ENCODE data around the gene CALCB. TPM values are rescaled to one million over a fixed set of nuclear protein-coding genes. Genes with fewer than 3 reads are reported as not detected.

CALCB gene
- polyA plus RNA-seq, 3 donors: not detected

DNA sequence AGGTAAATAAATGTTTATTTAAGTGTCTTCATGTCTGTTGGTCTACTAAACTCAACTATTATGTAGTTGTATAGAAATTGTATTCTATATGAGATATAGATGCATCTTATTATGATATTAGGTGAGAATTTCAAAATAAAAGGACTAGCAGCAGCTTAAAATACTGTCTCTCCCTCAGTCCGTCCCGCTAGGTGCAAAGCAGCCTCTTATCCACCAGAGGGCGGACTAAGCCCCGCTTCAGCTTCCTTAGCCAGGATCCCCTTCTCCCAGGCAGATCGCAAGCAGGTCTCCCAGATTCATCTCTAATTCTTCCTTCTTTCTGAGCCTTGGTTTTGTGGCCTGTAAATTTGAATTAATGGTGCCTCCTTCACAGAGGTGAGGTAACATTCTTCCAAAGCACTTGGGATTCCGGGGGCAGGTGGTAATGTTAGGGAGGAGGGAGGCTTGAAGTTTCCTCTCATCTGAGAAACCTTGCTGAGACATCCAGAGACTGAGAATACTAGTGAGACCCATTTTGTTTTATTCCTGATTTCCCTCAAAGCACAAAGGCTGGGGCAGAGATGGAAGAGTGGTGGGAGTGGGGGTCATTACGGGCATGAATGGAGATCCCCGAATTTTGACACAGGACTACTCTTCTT, 27.8 kb downstream of the CALCB start:
- H2AFZ ChIP-seq (ENCODE audit: insufficient read depth, low read depth, low read length, poor library complexity, severe bottlenecking): no peak overlapping the region

DNA sequence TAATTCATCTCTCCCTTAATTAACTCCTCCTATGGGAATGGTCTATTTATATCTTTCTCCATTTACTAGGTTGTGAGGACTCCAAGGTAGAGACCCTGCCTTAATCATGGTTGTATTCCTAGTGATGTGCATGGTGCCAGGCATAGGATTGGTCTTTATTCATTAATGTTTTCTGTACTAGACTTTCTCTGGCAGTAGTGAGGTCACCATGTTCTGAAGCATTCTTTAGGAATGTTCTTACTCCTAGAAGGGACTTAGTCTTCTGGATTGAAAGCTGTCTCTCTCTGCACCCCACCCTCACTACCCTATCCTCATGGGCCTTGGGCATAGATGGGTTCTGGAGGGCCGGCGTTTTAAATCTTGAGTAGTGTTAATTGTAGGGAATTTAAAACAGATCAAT, 30.8 kb downstream of the CALCB start:
- Histone ChIP-seq H3K27me3 (ENCODE audit: control insufficient read depth in 2 of 2, insufficient read depth in 2 of 2, low read length in 2 of 2) (peaks cover 0 to 2% of the 10 kb centered on the region in 2 donors), H2AFZ (ENCODE audit: insufficient read depth, low read depth, low read length, poor library complexity, severe bottlenecking) (no peak overlapping the region), H3K79me2 (ENCODE audit: insufficient read depth, low read length) (no peaks in the 10 kb centered on the region), H3K27ac (ENCODE audit: low read depth in 1 of 2, low read length in 2 of 2) (no peak overlapping the region), H4K20me1 (ENCODE audit: insufficient read depth, low read length) (no peaks in the 10 kb centered on the region), H3K4me1 (ENCODE audit: control insufficient read depth in 1 of 2, insufficient read depth in 2 of 2, low read length in 2 of 2) (no peaks in the 10 kb centered on the region), H3K4me3 (replicated peaks in 1 of 3; ENCODE audit: low read depth in 2 of 3, low read length in 3 of 3) (no peak overlapping the region), H3K4me2 (replicated peaks; ENCODE audit: extremely low read depth, low read length, poor library complexity, severe bottlenecking) (no peak overlapping the region), H3K9ac (ENCODE audit: insufficient read depth, low read length, poor library complexity, severe bottlenecking) (no peak overlapping the region), H3K36me3 (replicated peaks in 1 of 2; ENCODE audit: control insufficient read depth in 1 of 2, insufficient read depth in 2 of 2, low read length in 2 of 2) (no peaks in the 10 kb centered on the region), H3K9me3 (replicated peaks in 1 of 2; ENCODE audit: control insufficient read depth in 1 of 2, insufficient read depth in 1 of 2, low read length in 2 of 2) (no peaks in the 10 kb centered on the region)
- intact Hi-C loops (cut with micrococcal nuclease): no loop called here
- Mint-ChIP-seq H3K36me3 (no peaks in the 10 kb centered on the region), H3K4me3 (no peak overlapping the region), H3K27me3 (ENCODE audit: low read depth in 3 of 3) (peaks cover 2 to 5% (median 3%) of the 10 kb centered on the region in 3 donors), H3K9me3 (peaks cover 0 to 4% (median 3%) of the 10 kb centered on the region in 7 donors), H3K4me1 (peaks cover 7% of the 10 kb centered on the region), H3K27ac (peak overlapping the region in 1 of 7 donors; percentile 33)
- no CpG with 5 or more reads among the region's 2 CpGs for WGBS (ENCODE audit: insufficient coverage)
- no peak for DNase-seq
- TF ChIP-seq, protein P1, sequence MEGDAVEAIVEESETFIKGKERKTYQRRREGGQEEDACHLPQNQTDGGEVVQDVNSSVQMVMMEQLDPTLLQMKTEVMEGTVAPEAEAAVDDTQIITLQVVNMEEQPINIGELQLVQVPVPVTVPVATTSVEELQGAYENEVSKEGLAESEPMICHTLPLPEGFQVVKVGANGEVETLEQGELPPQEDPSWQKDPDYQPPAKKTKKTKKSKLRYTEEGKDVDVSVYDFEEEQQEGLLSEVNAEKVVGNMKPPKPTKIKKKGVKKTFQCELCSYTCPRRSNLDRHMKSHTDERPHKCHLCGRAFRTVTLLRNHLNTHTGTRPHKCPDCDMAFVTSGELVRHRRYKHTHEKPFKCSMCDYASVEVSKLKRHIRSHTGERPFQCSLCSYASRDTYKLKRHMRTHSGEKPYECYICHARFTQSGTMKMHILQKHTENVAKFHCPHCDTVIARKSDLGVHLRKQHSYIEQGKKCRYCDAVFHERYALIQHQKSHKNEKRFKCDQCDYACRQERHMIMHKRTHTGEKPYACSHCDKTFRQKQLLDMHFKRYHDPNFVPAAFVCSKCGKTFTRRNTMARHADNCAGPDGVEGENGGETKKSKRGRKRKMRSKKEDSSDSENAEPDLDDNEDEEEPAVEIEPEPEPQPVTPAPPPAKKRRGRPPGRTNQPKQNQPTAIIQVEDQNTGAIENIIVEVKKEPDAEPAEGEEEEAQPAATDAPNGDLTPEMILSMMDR (IDR thresholded peaks at IDR 0.05): no peak

More for the DNA sequence above, 27.8 kb downstream of the CALCB start:
- TF ChIP-seq, protein P1 (IDR thresholded peaks at IDR 0.05): peak; percentile 95
- Histone ChIP-seq H3K27ac (ENCODE audit: low read depth in 1 of 2, low read length in 2 of 2) (no peak overlapping the region), H4K20me1 (ENCODE audit: insufficient read depth, low read length) (no peaks in the 10 kb centered on the region), H3K9me3 (replicated peaks in 1 of 2; ENCODE audit: control insufficient read depth in 1 of 2, insufficient read depth in 1 of 2, low read length in 2 of 2) (no peaks in the 10 kb centered on the region), H3K4me2 (replicated peaks; ENCODE audit: extremely low read depth, low read length, poor library complexity, severe bottlenecking) (no peak overlapping the region), H3K4me1 (ENCODE audit: control insufficient read depth in 1 of 2, insufficient read depth in 2 of 2, low read length in 2 of 2) (no peaks in the 10 kb centered on the region), H3K36me3 (replicated peaks in 1 of 2; ENCODE audit: control insufficient read depth in 1 of 2, insufficient read depth in 2 of 2, low read length in 2 of 2) (no peaks in the 10 kb centered on the region), H3K27me3 (ENCODE audit: control insufficient read depth in 2 of 2, insufficient read depth in 2 of 2, low read length in 2 of 2) (peaks cover 0 to 2% of the 10 kb centered on the region in 2 donors), H3K79me2 (ENCODE audit: insufficient read depth, low read length) (no peaks in the 10 kb centered on the region), H3K4me3 (replicated peaks in 1 of 3; ENCODE audit: low read depth in 2 of 3, low read length in 3 of 3) (no peak overlapping the region), H3K9ac (ENCODE audit: insufficient read depth, low read length, poor library complexity, severe bottlenecking) (no peak overlapping the region)
- H3K4me3 Mint-ChIP-seq: no peak overlapping the region
- H3K9me3 Mint-ChIP-seq: peaks cover 0 to 4% (median 3%) of the 10 kb centered on the region in 7 donors
- intact Hi-C loops (cut with micrococcal nuclease): loop anchor here (2.0 kb wide), 1 partner anchor 108 kb away; no protein-coding TSS in a partner anchor
- peaks cover 3% of the 10 kb centered on the region for H3K4me1 Mint-ChIP-seq
- no peaks in the 10 kb centered on the region for H3K36me3 Mint-ChIP-seq
- peaks cover 2 to 5% (median 2%) of the 10 kb centered on the region in 3 donors for H3K27me3 Mint-ChIP-seq (ENCODE audit: low read depth in 3 of 3)
- 19% methylated on average over 3 of the region's 8 CpGs for WGBS (ENCODE audit: insufficient coverage)
- peak; percentile 18 to 52 (median 47) for DNase-seq
- H3K27ac Mint-ChIP-seq: no peak overlapping the region

All from CD14-positive monocyte (primary cell).